Jurkat, Clone E6-1 (cell line): Measurements from ENCODE around the gene GLDN.

ENCODE experiments used
- DNase-seq: peaks from one replicate; pipeline ENCODE4 v3.0.0-alpha.2; 2011; ENCODE audit warnings: low read depth, low spot score
- H3K4me3 ChIP-seq: 2 replicates; pipeline ENCODE4 v1.5.1; 2011; ENCODE audit warnings: mild to moderate bottlenecking, low read length, control low read depth, moderate library complexity

Gene GLDN

DNA sequence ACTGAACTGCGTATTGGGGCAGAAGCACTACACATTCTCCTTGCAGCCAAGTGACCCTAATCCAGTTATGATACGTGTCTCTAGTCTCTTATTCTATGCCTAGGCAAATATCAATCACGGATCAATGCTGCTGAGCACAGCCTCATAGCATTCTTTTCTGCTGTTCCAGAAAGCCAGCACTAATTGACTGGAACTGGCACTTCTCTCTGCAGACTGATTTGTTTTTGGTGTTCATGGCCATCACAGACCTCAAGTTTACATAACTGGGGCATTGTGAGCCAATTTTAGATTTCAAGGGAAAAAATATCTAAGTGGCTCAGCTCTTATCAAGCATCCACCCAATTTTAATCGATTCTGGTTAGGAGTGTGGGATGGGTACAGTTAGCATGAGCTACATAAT, 37.9 kb downstream of the GLDN start:
- no peak overlapping the region for H3K4me3 ChIP-seq
- no peak for DNase-seq

GRCh38 chr15:51380999-51381806, 39.7 kb downstream of the GLDN start:
- peak; percentile 33 for DNase-seq
- no peak overlapping the region for H3K4me3 ChIP-seq

DNA sequence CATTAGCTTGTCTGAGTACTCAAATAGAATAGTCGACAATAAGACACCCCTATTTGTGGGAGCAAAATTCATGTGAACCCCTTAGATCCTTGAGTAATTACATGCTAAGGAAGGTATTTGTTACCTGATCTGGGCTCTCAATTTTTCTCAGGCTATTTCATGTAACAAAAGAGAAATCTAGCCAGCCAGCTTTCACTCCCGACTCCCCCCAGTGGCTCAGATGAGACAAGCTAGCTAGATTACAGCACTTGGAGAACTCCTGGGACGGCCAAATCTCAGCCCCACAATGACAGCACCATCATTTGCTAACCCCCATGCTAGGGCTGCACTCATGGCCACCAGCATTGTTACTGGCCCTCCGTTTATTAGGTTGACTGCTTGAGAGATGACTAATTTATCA, 41.3 kb downstream of the GLDN start:
- DNase-seq: peak; percentile 30
- no peak overlapping the region for H3K4me3 ChIP-seq

- no peak for DNase-seq
Observed at GRCh38 chr15:51386029-51386428, 44.6 kb downstream of the GLDN start.

DNA sequence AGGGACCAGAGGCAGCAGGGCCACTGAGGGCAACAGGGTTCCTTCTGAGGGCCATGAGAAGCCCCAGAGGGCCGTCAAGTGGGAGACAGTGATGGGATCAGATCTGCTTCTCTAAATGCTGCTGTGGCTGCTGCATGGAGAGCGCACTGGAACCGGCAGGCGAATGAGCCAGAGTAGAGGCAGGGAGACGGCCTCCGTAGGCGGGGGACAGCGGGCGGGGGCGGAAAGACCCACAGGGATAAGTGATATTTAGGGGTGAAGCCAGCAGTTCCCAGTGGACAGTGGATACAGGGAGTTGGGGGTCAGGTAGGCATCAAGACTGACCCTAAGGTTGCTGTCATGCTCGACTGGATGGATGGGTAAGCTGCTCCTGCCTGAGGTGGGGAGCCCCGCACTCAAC, 45.0 kb downstream of the GLDN start:
- DNase-seq: no peak
- no peak overlapping the region for H3K4me3 ChIP-seq

More at GRCh38 chr15:51386029-51386428, 44.6 kb downstream of the GLDN start:
- H3K4me3 ChIP-seq: no peak overlapping the region

- DNase-seq: no peak
- H3K4me3 ChIP-seq: no peak overlapping the region
Observed at GRCh38 chr15:51386960-51387698, 45.7 kb downstream of the GLDN start.

- DNase-seq: no peak
- no peak overlapping the region for H3K4me3 ChIP-seq
Observed at GRCh38 chr15:51387699-51388041, 46.2 kb downstream of the GLDN start.

DNA sequence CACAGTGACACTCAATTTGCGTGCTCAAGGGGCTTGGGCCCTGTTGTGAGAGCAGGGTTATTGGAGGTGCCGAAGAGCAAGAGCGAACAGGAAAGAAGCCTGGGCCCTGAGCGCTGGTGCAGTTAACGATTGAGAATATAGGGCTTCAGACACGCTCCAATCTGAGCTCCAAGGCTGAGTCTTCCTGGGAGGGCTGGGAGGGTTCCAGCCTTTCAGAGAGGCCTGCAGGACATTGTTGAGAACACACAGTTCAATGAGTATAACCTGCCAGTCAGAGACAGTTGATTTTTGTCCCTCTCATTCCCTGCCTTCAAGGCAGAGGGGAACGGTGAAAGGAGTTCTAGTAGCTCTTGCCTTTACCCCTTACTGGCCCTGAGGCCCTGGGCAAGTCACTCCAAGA, 47.3 kb downstream of the GLDN start:
- DNase-seq: no peak

GRCh38 chr15:51390241-51390965, 48.9 kb downstream of the GLDN start:
- no peak overlapping the region for H3K4me3 ChIP-seq
- DNase-seq: no peak

More for the DNA sequence above, 47.3 kb downstream of the GLDN start:
- no peak overlapping the region for H3K4me3 ChIP-seq

- DNase-seq: no peak
Observed at GRCh38 chr15:51390966-51391422, 49.5 kb downstream of the GLDN start.

DNA sequence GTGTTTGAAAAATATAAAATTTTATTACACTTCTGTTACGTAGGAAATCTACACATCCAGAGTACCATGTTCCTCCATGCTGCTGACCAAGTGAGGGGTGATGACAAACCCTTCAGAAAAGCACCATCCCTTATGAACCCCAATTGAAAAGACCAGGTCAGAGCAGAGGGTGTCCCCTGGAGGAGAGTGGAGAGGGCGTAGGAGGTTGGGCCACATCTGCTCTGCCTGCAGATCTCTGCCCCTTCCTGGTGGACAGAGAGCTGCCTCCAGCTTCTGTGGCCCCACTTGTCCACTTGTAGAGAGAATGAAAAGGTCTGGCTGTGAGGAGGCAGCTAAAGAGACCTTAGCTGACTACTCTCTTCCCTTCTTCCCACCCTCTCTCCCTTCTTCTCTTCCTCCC, 55.5 kb downstream of the GLDN start:
- no peak overlapping the region for H3K4me3 ChIP-seq
- no peak for DNase-seq

More at GRCh38 chr15:51390966-51391422, 49.5 kb downstream of the GLDN start:
- H3K4me3 ChIP-seq: no peak overlapping the region

DNA sequence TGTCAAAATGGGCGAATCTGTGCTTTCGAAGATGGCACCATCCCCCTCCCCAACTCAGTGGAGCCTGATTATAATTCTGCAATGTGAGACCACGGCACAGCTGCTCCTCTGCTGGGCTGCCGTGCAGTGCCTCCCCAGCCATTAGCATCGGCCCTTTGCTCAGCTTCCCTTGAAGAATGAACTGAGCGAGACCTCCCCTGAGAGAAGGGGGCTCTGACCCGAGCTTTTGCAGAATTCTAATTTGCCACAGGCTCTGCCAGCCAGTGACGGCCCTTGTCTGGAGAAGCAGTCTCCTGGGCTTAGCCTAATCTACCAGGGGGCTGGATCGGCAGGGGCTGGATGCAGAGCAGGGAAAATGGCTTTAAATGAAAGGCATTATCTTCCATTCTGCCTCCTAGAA, 57.2 kb downstream of the GLDN start:
- DNase-seq: no peak
- no peak overlapping the region for H3K4me3 ChIP-seq

DNA sequence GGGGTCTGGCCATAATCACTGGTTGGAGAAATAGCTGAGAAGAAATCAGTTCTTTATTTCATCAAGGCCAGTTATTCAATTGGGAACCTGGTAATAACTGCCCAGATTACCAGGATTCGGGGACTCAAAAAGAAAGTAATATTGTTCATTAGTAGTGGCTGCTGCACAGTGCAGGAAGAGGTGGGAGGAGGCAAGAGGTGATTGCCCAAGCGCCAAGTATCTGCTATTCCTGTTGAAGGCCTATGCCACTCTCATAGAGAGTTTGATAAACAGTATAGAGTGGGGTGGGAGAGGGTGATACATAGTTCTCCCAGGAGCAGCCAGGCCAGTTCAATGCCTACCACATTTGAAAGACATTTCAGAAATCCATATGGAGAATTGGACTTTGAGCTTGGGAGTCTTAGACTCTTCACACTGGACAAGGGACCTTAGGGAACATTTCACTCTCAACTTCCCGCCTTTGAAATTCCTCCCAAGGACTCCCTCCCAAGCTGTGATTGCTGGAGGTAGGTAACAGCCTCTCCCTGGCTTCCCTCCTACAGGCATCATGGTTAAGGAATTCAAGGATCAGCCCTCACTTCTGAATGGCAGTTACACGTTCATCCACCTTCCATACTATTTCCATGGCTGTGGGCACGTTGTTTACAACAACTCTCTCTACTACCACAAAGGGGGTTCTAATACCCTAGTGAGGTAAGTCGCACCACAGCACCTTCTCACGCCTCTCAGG, 59.8 kb downstream of the GLDN start:
- DNase-seq: no peak

DNA sequence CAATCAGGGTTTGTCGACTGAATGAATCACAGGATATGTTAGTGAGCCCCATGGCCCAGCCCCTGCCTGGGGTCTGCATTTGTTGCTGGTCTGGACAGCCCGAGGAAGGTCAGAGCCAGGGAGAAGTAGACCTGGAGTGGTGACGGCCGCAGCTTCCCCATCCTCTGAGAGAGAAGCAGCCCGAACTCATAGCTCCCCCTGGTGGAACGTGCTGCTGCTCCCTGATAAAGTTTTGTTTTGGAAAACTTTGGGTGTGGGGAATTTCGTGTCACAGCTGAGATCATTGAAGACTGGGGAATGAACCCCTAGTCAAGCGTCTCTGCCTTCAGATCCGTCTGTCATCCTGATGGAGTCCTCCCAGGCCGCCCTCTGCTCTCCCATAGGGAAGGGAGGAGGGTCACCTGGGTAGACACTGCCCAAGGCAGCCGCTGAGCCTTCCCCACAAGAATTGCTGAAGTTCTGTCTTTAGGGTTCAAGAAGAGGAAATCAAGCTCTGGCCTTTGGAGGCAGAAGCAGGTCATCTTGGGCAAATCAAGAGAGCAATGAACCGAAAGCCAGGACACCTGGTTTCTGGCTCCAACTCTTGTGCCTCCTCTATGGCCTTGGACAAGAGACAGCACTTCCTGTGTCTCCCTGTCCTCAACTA, 60.5 kb downstream of the GLDN start:
- no peak for DNase-seq

More for the DNA sequence above, 59.8 kb downstream of the GLDN start:
- H3K4me3 ChIP-seq: no peak overlapping the region

GRCh38 chr15:51403072-51403878, 61.8 kb downstream of the GLDN start:
- H3K4me3 ChIP-seq: no peak overlapping the region
- peak; percentile 10 for DNase-seq

More for the DNA sequence above, 60.5 kb downstream of the GLDN start:
- no peak overlapping the region for H3K4me3 ChIP-seq

- DNase-seq: no peak
- no peak overlapping the region for H3K4me3 ChIP-seq
Observed at GRCh38 chr15:51403946-51404695, 62.7 kb downstream of the GLDN start.
